HepG2 (cell line): Measurements from ENCODE around the gene ODC1. TPM values are rescaled to one million over a fixed set of nuclear protein-coding genes. Genes with fewer than 3 reads are reported as not detected.
A peak's percentile ranks its signal among the peaks of the same experiment; 100 is the strongest.

Experiments
- EED ChIP-seq: sonication (generic); formaldehyde crosslinking; IDR thresholded peaks from 2 replicates; pipeline ENCODE4 v1.5.0; 2020; ENCODE audit warnings: mild to moderate bottlenecking, missing genetic modification reagents
- HMGA1 ChIP-seq: sonication (generic); formaldehyde crosslinking; conservative IDR thresholded peaks from 2 replicates; pipeline ENCODE4 v1.4.0; 2020; ENCODE audit warnings: missing genetic modification reagents
- HNRNPLL ChIP-seq: fragments of 200-400 bp; formaldehyde crosslinking; IDR thresholded peaks from 2 replicates; pipeline ENCODE4 v1.6.1; 2017; ENCODE audit warnings: mild to moderate bottlenecking, low read depth, low read length; ENCODE audit not compliant: poor library complexity, severe bottlenecking
- JUN ChIP-seq: sonication (generic); formaldehyde crosslinking; IDR thresholded peaks from 2 replicates; pipeline ENCODE4 v1.4.0; 2020; ENCODE audit warnings: mild to moderate bottlenecking, missing genetic modification reagents
- KLF13 ChIP-seq: sonication (generic); formaldehyde crosslinking; IDR thresholded peaks from 2 replicates; pipeline ENCODE4 v1.4.0; 2020; ENCODE audit warnings: mild to moderate bottlenecking, missing genetic modification reagents
- MAZ ChIP-seq, 2 experiments: sonication (generic) in 1 of 2; formaldehyde crosslinking in 1 of 2; IDR thresholded peaks; 2 replicates each; pipeline versions ENCODE4 v1.5.0 to v1.6.1; 2012 to 2020; ENCODE audit warnings: low read depth in 2 of 2, mild to moderate bottlenecking in 2 of 2, borderline replicate concordance in 1 of 2, improper control_type of control experiment in 1 of 2, low read length in 1 of 2, missing genetic modification reagents in 1 of 2, moderate library complexity in 1 of 2
- MED8 ChIP-seq: sonication (generic); formaldehyde crosslinking; IDR thresholded peaks from 2 replicates; pipeline ENCODE4 v1.8.1; 2023; ENCODE audit warnings: mild to moderate bottlenecking, missing genetic modification reagents; ENCODE audit not compliant: insufficient replicate concordance
- PATZ1 ChIP-seq: sonication (generic); formaldehyde crosslinking; IDR thresholded peaks from 2 replicates; pipeline ENCODE4 v1.4.0; 2020; ENCODE audit warnings: missing genetic modification reagents
- SMYD3 ChIP-seq: sonication (generic); formaldehyde crosslinking; IDR thresholded peaks from 2 replicates; pipeline ENCODE4 v1.8.1; 2023; ENCODE audit warnings: mild to moderate bottlenecking, missing genetic modification reagents
- SNAPC2 ChIP-seq: sonication (generic); formaldehyde crosslinking; IDR thresholded peaks from 2 replicates; pipeline ENCODE4 v1.8.1; 2022; ENCODE audit warnings: mild to moderate bottlenecking, missing genetic modification reagents
- SP5 ChIP-seq: IDR thresholded peaks from 2 replicates; pipeline ENCODE4 v1.6.1; 2016; ENCODE audit warnings: low read depth, borderline replicate concordance
- TARDBP ChIP-seq: sonication (generic); formaldehyde crosslinking; IDR thresholded peaks from 2 replicates; pipeline ENCODE4 v1.8.0; 2022; ENCODE audit warnings: mild to moderate bottlenecking, missing genetic modification reagents
- ZBTB33 ChIP-seq: sonication (generic); formaldehyde crosslinking; IDR thresholded peaks from 2 replicates; pipeline ENCODE4 v1.4.0; 2020; ENCODE audit warnings: missing genetic modification reagents
- ZFP37 ChIP-seq: sonication (generic); formaldehyde crosslinking; IDR thresholded peaks from 2 replicates; pipeline ENCODE4 v1.4.0; 2020; ENCODE audit warnings: missing genetic modification reagents, borderline replicate concordance
- ZNF253 ChIP-seq: sonication (generic); formaldehyde crosslinking; IDR thresholded peaks from 2 replicates; pipeline ENCODE4 v1.8.0; 2022; ENCODE audit warnings: mild to moderate bottlenecking, missing genetic modification reagents, borderline replicate concordance
- ZNF350 ChIP-seq: sonication (generic); formaldehyde crosslinking; IDR thresholded peaks from 2 replicates; pipeline ENCODE4 v1.4.0; 2020; ENCODE audit warnings: mild to moderate bottlenecking, low read depth, missing genetic modification reagents, borderline replicate concordance
- ZNF510 ChIP-seq: sonication (generic); formaldehyde crosslinking; IDR thresholded peaks from 2 replicates; pipeline ENCODE4 v1.4.0; 2020; ENCODE audit warnings: low read depth, mild to moderate bottlenecking, missing genetic modification reagents
- ZNF781 ChIP-seq: sonication (generic); formaldehyde crosslinking; IDR thresholded peaks from 2 replicates; pipeline ENCODE4 v1.5.1; 2020; ENCODE audit warnings: borderline replicate concordance, mild to moderate bottlenecking, missing genetic modification reagents; ENCODE audit errors: not compliant biosample characterization
- ZNF788 ChIP-seq: sonication (generic); formaldehyde crosslinking; IDR thresholded peaks from 2 replicates; pipeline ENCODE4 v1.5.0; 2020; ENCODE audit warnings: mild to moderate bottlenecking, missing genetic modification reagents, borderline replicate concordance
- polyA plus RNA-seq, 8 experiments: library from polyadenylated mRNA; depleted of rRNA in 3 of 8; stranded (reverse) in 7 of 8; unstranded in 1 of 8; fragments of >200 nt; fragmentation: Illumina TruSeq in 4 of 8; extraction: Trizol in 4 of 8; gene quantifications; 2 replicates each; pipeline versions ENCODE4 v1.2.1 to v1.2.3, GENCODE V29; 2011 to 2016; ENCODE audit warnings: low read depth in 4 of 8, missing spikeins in 1 of 8, mixed read lengths in 1 of 8; ENCODE audit not compliant: insufficient read depth in 1 of 8
- total RNA-seq, 5 experiments: library from RNA; depleted of rRNA; stranded (reverse); fragments of >200 nt; fragmentation: Illumina TruSeq; extraction: Trizol; gene quantifications; 2 replicates each; pipeline ENCODE4 v1.2.3, GENCODE V29; 2016; ENCODE audit warnings: low read depth in 1 of 5
- TF ChIP-seq, protein P1 (sequence below): sonication (generic); formaldehyde crosslinking; IDR thresholded peaks from 2 replicates; pipeline ENCODE4 v1.8.0; 2022; ENCODE audit warnings: missing genetic modification reagents, low read depth, mild to moderate bottlenecking, borderline replicate concordance
- TF ChIP-seq, protein P2 (sequence below): sonication (generic); formaldehyde crosslinking; IDR thresholded peaks from 2 replicates; pipeline ENCODE4 v1.8.1; 2023; ENCODE audit warnings: mild to moderate bottlenecking, missing genetic modification reagents, borderline replicate concordance
- TF ChIP-seq, protein P3 (sequence below): sonication (generic); formaldehyde crosslinking; conservative IDR thresholded peaks from 2 replicates; pipeline ENCODE4 v1.8.0; 2022; ENCODE audit warnings: missing genetic modification reagents

The ODC1 gene
- total and polyA plus RNA-seq, 2 of the 13 experiments (the other 11 are each of a cell fraction or from before 2014, with no cell fraction given) = 142 to 371 TPM

- TF ChIP-seq, protein P1, sequence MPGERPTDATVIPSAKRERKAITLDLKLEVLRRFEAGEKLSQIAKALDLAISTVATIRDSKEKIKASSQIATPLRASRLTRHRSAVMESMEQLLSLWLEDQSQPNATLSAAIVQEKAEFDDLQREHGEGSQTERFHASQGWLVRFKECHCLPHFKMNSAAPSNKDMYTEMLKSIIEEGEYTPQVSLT (CRISPR knock-in tag) = no peak
- no peak for TF ChIP-seq ZNF350 (CRISPR knock-in tag)
- no peak for TF ChIP-seq ZNF781 (CRISPR knock-in tag)
- TF ChIP-seq ZNF253 (CRISPR knock-in tag) = 0 out of 2 replicates have a peak, but pooled peaks have one; percentile 42
- TF ChIP-seq SNAPC2 (CRISPR knock-in tag) = no peak
- TF ChIP-seq, protein P2, sequence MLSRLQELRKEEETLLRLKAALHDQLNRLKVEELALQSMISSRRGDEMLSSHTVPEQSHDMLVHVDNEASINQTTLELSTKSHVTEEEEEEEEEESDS = no peak
- TF ChIP-seq, protein P3, sequence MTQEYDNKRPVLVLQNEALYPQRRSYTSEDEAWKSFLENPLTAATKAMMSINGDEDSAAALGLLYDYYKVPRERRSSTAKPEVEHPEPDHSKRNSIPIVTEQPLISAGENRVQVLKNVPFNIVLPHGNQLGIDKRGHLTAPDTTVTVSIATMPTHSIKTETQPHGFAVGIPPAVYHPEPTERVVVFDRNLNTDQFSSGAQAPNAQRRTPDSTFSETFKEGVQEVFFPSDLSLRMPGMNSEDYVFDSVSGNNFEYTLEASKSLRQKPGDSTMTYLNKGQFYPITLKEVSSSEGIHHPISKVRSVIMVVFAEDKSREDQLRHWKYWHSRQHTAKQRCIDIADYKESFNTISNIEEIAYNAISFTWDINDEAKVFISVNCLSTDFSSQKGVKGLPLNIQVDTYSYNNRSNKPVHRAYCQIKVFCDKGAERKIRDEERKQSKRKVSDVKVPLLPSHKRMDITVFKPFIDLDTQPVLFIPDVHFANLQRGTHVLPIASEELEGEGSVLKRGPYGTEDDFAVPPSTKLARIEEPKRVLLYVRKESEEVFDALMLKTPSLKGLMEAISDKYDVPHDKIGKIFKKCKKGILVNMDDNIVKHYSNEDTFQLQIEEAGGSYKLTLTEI (CRISPR knock-in tag) = no peak
- peak; percentile 58 for TF ChIP-seq PATZ1
- no peak for TF ChIP-seq ZNF788 (CRISPR knock-in tag)
- no peak for TF ChIP-seq MAZ (IDR thresholded peaks at IDR 0.05; ENCODE audit: borderline replicate concordance, low read depth, low read length)
- no peak for TF ChIP-seq MAZ (CRISPR knock-in tag; IDR thresholded peaks at IDR 0.05; ENCODE audit: low read depth)
- TF ChIP-seq HMGA1 = no peak
- no peak for TF ChIP-seq ZNF510 (CRISPR knock-in tag)
- TF ChIP-seq EED (CRISPR knock-in tag) = no peak
- 0 out of 2 replicates have a peak, but pooled peaks have one; percentile 32 for TF ChIP-seq ZBTB33 (CRISPR knock-in tag)
- no peak for TF ChIP-seq MED8 (CRISPR knock-in tag)
- TF ChIP-seq ZFP37 (CRISPR knock-in tag) = no peak
- TF ChIP-seq SMYD3 = no peak
- TF ChIP-seq TARDBP (CRISPR knock-in tag) = no peak
- TF ChIP-seq HNRNPLL = no peak
- TF ChIP-seq KLF13 (CRISPR knock-in tag) = no peak
- no peak for TF ChIP-seq SP5 (CRISPR knock-in tag)
- no peak for TF ChIP-seq JUN (CRISPR knock-in tag)
These were observed 15.6 kb downstream of the ODC1 start (continued) for GRCh38 chr2:10432311-10433181.
